ENCODE data around the gene DIAPH3.

Gene DIAPH3

DNA sequence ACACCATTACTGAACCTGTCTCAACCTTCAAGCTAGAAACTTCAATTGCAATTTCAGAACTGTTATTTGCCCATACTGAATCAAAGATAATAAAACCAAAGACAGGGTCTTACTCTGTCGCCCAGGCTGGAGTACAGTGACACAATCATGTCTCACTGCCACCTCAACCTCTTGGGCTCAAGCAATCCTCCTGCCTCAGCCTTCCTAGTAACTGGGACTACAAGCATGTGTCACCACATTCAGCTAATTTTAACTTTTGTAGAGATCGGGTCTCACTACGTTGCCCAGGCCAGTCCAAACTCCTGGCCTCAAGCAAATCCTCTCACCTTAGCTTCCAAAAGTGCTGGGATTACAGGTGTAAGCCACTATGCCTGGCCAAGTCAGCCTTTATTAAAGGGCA, 143.4 kb downstream of the DIAPH3 start:
- POLR2A ChIA-PET = no interaction called here
- DNase-seq (ENCODE audit: extremely low spot score) = no peak
- CTCF ChIA-PET = interaction anchor here (1.4 to 2.5 kb wide), 2 partner anchors 15 to 183 kb away, joined by 3 to 6 read pairs; no protein-coding TSS in a partner anchor
- TF ChIP-seq, protein P1, sequence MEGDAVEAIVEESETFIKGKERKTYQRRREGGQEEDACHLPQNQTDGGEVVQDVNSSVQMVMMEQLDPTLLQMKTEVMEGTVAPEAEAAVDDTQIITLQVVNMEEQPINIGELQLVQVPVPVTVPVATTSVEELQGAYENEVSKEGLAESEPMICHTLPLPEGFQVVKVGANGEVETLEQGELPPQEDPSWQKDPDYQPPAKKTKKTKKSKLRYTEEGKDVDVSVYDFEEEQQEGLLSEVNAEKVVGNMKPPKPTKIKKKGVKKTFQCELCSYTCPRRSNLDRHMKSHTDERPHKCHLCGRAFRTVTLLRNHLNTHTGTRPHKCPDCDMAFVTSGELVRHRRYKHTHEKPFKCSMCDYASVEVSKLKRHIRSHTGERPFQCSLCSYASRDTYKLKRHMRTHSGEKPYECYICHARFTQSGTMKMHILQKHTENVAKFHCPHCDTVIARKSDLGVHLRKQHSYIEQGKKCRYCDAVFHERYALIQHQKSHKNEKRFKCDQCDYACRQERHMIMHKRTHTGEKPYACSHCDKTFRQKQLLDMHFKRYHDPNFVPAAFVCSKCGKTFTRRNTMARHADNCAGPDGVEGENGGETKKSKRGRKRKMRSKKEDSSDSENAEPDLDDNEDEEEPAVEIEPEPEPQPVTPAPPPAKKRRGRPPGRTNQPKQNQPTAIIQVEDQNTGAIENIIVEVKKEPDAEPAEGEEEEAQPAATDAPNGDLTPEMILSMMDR (IDR thresholded peaks at IDR 0.05; ENCODE audit: control extremely low read depth, extremely low read depth, low read depth, missing control alignments) = no peak

DNA sequence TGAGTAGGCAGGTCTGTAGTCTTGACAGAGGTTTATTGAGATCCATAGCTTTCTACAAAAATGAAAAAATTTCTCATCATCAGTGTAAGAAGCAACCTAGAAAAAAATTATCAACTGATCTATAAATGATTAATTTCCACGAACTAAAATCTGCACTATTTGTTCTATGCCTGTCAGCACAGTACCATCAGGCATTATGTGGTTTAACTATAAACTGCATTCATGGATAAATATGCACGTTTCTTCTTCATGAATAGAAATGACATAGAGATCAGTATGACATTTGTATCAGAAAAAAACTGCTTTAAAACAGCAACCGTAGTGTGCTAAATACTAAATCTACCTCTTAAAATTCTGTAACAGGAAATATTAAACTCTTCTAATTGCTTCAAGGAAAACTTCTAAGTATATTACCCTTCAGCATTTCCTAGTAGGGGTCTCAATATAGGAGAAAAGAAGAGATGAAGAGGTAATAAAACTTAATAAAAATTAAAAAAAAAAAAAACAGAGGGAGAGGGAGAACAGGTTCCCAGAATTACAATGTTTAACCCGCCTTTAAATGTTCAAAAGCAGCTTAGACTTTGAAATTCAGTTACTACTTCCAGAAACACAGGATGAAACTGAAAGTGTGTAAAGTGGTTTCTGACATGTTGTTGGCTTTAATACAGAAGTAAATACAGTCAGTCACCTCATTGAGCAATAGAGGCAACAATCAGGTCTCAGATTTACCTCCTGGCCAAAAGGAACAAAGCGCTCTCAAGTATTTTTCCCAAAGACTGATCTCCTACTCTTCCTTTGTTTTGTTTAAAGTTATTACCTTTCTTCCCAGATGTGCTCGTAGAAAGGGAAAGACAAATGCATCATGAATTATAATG, 144.4 kb downstream of the DIAPH3 start:
- CTCF ChIA-PET = interaction anchor here (1.1 to 2.5 kb wide), 3 partner anchors 11 to 184 kb away, joined by 3 to 6 read pairs (median 3); no protein-coding TSS in a partner anchor
- peak; percentile 13 for DNase-seq (ENCODE audit: extremely low spot score)
- POLR2A ChIA-PET = no interaction called here
- TF ChIP-seq, protein P1 (IDR thresholded peaks at IDR 0.05; ENCODE audit: control extremely low read depth, extremely low read depth, low read depth, missing control alignments) = no peak

DNA sequence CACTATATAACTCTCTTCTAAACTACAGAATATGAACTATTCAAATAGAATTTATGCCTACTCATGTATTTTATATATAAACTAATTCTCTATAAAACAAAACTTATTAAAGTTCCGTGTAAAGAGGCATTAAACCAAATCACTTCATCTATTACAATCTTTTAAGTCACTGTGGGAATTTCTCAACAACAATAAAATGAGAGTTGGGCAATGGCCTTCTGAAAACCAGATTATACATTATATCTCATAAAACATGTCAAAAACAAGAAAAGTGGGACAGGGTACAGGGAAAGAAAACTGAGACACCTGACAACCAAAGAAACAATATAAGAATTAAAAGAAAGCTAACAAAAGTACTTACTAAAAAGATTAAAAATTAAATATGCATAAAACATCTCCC, 145.2 kb downstream of the DIAPH3 start:
- ChIA-PET POLR2A (no interaction called here), CTCF (interaction anchor here (1.1 kb wide), 1 partner anchor 10 kb away, joined by 3 read pairs; no protein-coding TSS in a partner anchor)
- no peak for DNase-seq (ENCODE audit: extremely low spot score)
- TF ChIP-seq, protein P1 (IDR thresholded peaks at IDR 0.05; ENCODE audit: control extremely low read depth, extremely low read depth, low read depth, missing control alignments) = no peak

DNA sequence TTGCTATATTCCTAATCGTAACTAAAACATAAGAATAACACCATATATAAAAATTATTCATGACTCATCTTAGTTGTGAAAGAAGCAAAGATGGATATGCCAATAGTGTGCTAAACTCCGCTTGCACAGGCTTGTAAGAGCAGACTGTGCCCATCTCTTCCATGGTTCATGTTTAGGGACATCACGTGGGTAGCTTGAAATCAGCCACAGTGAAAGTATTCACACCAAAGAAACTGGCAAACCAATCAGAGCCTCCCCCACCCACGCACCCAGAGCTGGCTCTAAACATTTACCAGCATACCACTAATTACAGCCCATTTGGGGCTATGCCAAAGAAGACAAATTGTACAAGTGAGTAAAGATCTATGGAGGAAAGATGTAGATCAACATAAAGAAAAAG, 147.5 kb downstream of the DIAPH3 start:
- ChIA-PET CTCF (interaction anchor here (1.6 kb wide), 1 partner anchor 17 kb away, joined by 3 read pairs; no protein-coding TSS in a partner anchor), POLR2A (no interaction called here)
- TF ChIP-seq, protein P1 (IDR thresholded peaks at IDR 0.05; ENCODE audit: control extremely low read depth, extremely low read depth, low read depth, missing control alignments) = no peak
- no peak for DNase-seq (ENCODE audit: extremely low spot score)

DNA sequence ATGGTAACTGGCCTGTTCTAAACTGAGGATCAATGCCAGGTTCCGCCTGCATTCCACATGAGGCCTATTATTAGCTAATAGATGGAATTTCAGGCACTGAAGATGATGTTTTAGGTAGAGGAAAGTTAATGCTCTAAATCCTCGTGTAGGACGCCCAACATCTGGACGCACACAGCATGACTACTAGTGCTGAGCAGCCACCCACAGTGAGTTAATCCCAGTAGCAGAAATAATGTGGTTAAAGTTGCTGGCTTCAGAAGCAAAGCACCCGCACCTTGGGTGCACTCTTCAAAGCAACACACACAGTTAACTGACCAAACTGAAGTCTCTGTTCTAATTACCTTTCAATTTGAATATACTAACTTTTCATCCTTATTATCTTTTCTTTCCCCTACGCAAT, 150.6 kb downstream of the DIAPH3 start:
- CTCF ChIA-PET = interaction anchor here (1.5 kb wide), 1 partner anchor 11 kb away, joined by 4 read pairs; no protein-coding TSS in a partner anchor
- DNase-seq (ENCODE audit: extremely low spot score) = no peak
- POLR2A ChIA-PET = no interaction called here
- TF ChIP-seq, protein P1 (IDR thresholded peaks at IDR 0.05; ENCODE audit: control extremely low read depth, extremely low read depth, low read depth, missing control alignments) = no peak

DNA sequence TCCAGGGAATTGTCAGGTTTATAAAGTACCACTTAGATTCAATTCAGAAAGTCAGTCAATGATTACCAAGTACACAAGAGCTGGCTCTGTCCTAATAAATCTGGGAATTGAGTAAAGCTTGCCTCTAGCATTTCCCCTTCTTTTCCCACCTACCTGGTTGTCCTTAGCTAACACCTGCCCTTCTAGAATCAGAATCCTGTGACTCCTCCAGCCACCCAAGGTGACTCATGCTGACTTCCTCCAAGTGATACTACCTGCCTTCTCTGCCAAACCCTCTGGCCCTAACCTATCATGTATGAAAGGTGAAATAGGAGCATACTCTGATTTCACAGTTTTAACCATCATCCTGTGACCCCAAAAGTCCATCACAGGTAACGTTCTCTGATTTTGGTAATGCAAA, 151.2 kb downstream of the DIAPH3 start:
- TF ChIP-seq, protein P1 (IDR thresholded peaks at IDR 0.05; ENCODE audit: control extremely low read depth, extremely low read depth, low read depth, missing control alignments) = no peak
- no peak for DNase-seq (ENCODE audit: extremely low spot score)
- ChIA-PET POLR2A (no interaction called here), CTCF (interaction anchor here (1.5 kb wide), 1 partner anchor 12 kb away, joined by 4 read pairs; no protein-coding TSS in a partner anchor)

All from GM10248 (cell line).